ENCODE results near the gene SLC25A23. TPM values are rescaled to one million over a fixed set of nuclear protein-coding genes. Genes with fewer than 3 reads are reported as not detected.

SLC25A23 gene
- total and polyA plus RNA-seq, 2 donors, result 6.0 to 8.8 TPM

DNA sequence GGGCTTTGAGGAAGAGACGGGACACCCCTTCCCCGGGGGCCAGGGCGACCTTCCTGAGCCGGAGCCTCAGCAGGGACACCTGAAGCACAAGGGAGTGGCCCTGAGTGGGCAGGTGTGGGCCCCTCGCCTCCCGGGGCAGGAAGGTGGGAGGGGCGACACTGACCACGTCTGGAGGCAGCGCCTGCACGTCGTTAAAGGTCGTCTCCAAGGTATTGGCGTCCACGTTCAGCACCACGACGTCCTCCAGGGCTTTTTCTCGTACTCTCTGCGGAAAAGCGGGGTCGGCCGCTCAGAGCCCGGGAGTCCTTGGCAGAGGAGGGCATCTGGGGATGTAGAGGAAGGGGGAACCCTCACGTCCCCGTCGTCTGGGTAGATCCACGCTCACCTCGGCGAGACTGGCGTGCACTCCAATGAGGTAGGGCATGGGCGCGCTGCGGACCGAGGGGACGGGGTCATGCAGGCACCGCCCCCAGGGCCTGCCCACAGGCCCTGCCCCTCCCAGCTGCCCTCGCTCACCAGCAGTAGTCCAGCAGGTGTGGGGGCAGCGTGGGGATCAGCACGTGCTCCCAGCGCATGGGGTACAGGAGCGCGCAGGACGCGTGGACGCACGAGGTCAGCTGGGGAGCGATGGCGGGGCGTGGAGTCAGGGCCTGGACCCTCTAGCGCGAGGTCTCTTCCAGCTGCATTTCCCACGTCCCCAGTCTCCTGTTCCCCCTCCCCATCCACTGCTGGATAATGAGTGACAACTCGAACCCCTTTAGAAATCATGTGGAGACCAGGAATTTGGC lies 15.9 kb upstream of the SLC25A23 start:
- no peak overlapping the region for H3K4me3 ChIP-seq (ENCODE audit: low read length in 2 of 2)
- no peak for DNase-seq (ENCODE audit: low read depth in 6 of 9, low spot score in 9 of 9)
- peaks cover 36 to 44% of the 10 kb centered on the region in 2 donors for H3K36me3 ChIP-seq (ENCODE audit: control insufficient read depth in 2 of 2, insufficient read depth in 2 of 2, low read length in 1 of 2)
- H3K9me3 ChIP-seq (ENCODE audit: control insufficient read depth in 2 of 2, insufficient read depth in 1 of 2, low read length in 1 of 2), result peaks cover 0 to 6% of the 10 kb centered on the region in 2 donors
- peaks cover 0 to 19% of the 10 kb centered on the region in 2 donors for H3K4me1 ChIP-seq (ENCODE audit: control insufficient read depth in 2 of 2, insufficient read depth in 2 of 2, low read length in 2 of 2)
- no peak overlapping the region for H3K27ac ChIP-seq (ENCODE audit: low read depth in 1 of 2, low read length in 1 of 2)
- WGBS, result 95% methylated on average over 52 of the region's 52 CpGs
- peaks cover 0 to 2% of the 10 kb centered on the region in 2 donors for H3K27me3 ChIP-seq (ENCODE audit: control insufficient read depth in 2 of 2, insufficient read depth in 1 of 2, low read length in 1 of 2)

DNA sequence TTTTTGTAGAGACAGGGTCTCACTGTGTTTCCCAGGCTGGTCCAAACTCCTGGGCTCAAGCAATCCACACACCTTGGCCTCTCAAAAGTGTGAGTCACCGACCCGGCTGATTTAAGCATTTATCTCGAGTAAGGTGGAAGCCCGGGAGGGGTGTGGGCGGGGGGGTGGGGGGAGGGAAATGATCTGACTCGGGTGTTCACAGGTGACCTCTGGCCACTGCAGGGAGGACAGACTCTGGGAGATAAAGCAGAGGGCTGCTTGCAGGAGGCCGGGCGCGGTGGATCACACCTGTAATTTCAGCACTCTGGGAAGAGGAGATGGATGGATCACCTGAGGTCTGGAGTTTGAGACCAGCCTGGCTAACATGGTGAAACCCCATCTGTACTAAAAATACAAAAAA lies 14.1 kb upstream of the SLC25A23 start:
- no peak for DNase-seq (ENCODE audit: low read depth in 6 of 9, low spot score in 9 of 9)
- WGBS, result 91% methylated on average over 9 of the region's 9 CpGs

DNA sequence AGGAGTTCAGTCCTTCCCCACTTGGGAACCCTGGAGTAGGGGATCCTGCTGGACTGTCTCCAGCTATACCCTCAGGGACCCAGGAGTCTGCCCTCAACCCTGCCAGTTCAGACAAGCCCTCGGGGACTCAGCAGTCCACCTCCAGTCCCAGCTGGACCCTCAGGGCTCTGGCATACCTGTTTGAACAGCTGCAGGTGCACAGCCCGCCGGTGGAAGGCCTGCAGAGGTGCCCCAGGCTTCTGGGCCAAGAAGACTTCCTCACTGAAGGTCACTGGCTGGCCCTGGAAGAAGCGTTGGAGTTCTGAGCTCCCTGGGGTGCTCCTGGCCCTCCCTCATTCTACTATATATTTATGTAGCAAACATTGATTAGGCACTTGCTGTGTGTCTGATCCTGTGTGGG lies 13.1 kb upstream of the SLC25A23 start:
- no peak for DNase-seq (ENCODE audit: low read depth in 6 of 9, low spot score in 9 of 9)
- Histone ChIP-seq H3K4me3 (ENCODE audit: low read length in 2 of 2) (no peak overlapping the region), H3K27me3 (ENCODE audit: control insufficient read depth in 2 of 2, insufficient read depth in 1 of 2, low read length in 1 of 2) (peaks cover 0 to 2% of the 10 kb centered on the region in 2 donors), H3K4me1 (ENCODE audit: control insufficient read depth in 2 of 2, insufficient read depth in 2 of 2, low read length in 2 of 2) (no peaks in the 10 kb centered on the region), H3K27ac (ENCODE audit: low read depth in 1 of 2, low read length in 1 of 2) (no peak overlapping the region), H3K36me3 (ENCODE audit: control insufficient read depth in 2 of 2, insufficient read depth in 2 of 2, low read length in 1 of 2) (peaks cover 44% of the 10 kb centered on the region in 2 donors), H3K9me3 (ENCODE audit: control insufficient read depth in 2 of 2, insufficient read depth in 1 of 2, low read length in 1 of 2) (peaks cover 0 to 6% of the 10 kb centered on the region in 2 donors)
- 96% methylated on average over 4 of the region's 4 CpGs for WGBS

More for the DNA sequence above, 14.1 kb upstream of the SLC25A23 start:
- peaks cover 0 to under 1% of the 10 kb centered on the region in 2 donors for H3K4me1 ChIP-seq (ENCODE audit: control insufficient read depth in 2 of 2, insufficient read depth in 2 of 2, low read length in 2 of 2)
- H3K36me3 ChIP-seq (ENCODE audit: control insufficient read depth in 2 of 2, insufficient read depth in 2 of 2, low read length in 1 of 2), result peaks cover 44 to 47% of the 10 kb centered on the region in 2 donors
- H3K27me3 ChIP-seq (ENCODE audit: control insufficient read depth in 2 of 2, insufficient read depth in 1 of 2, low read length in 1 of 2), result peaks cover 0 to 2% of the 10 kb centered on the region in 2 donors
- H3K4me3 ChIP-seq (ENCODE audit: low read length in 2 of 2), result no peak overlapping the region
- no peak overlapping the region for H3K27ac ChIP-seq (ENCODE audit: low read depth in 1 of 2, low read length in 1 of 2)
- peaks cover 0 to 6% of the 10 kb centered on the region in 2 donors for H3K9me3 ChIP-seq (ENCODE audit: control insufficient read depth in 2 of 2, insufficient read depth in 1 of 2, low read length in 1 of 2)

DNA sequence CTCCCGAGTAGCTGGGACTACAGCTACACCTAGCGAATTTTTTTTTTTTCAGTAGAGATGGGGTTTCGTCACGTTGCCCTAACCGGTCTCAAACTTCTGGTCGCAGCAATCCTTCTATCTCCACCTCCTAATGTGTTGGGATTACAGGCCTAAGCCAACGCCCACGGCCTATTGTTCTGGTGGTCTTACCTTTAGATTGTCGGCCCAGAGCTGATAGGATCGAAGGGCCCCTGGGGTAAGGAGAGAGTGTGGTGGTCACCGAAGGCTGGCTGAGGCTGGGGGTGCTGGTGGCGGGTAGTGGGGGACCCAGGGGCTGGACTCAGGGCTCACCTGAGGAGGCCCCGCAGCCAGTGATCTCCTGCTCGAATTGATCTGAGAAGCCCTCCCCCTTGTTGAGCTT lies 11.5 kb upstream of the SLC25A23 start:
- Histone ChIP-seq H3K4me1 (ENCODE audit: control insufficient read depth in 2 of 2, insufficient read depth in 2 of 2, low read length in 2 of 2) (no peaks in the 10 kb centered on the region), H3K27ac (ENCODE audit: low read depth in 1 of 2, low read length in 1 of 2) (no peak overlapping the region), H3K9me3 (ENCODE audit: control insufficient read depth in 2 of 2, insufficient read depth in 1 of 2, low read length in 1 of 2) (no peaks in the 10 kb centered on the region), H3K27me3 (ENCODE audit: control insufficient read depth in 2 of 2, insufficient read depth in 1 of 2, low read length in 1 of 2) (peaks cover 0 to 1% of the 10 kb centered on the region in 2 donors), H3K36me3 (ENCODE audit: control insufficient read depth in 2 of 2, insufficient read depth in 2 of 2, low read length in 1 of 2) (peaks cover 32 to 37% of the 10 kb centered on the region in 2 donors), H3K4me3 (ENCODE audit: low read length in 2 of 2) (no peak overlapping the region)
- DNase-seq (ENCODE audit: low read depth in 6 of 9, low spot score in 9 of 9), result no peak
- WGBS, result 97% methylated on average over 14 of the region's 14 CpGs

DNA sequence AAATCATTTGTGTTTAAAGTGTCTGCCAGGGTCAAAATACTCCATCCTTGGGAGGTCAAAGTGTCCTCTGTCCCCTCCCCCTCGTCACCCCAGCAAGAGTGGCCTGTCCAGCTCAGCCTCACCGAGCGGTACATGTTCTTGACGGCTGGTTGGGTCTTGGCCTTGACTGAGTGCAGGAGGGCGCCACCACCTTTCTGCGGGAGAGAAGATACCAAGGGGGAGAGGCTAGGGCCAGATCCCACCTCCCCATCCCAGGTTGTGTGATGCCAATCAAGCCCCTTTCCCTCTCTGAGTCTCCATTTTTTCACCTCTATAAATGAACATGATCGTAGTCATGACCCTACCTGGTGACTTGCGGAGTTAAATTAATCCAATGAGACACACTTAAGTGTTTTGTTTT lies 10.6 kb upstream of the SLC25A23 start:
- Histone ChIP-seq H3K9me3 (ENCODE audit: control insufficient read depth in 2 of 2, insufficient read depth in 1 of 2, low read length in 1 of 2) (no peaks in the 10 kb centered on the region), H3K4me3 (ENCODE audit: low read length in 2 of 2) (no peak overlapping the region), H3K27ac (ENCODE audit: low read depth in 1 of 2, low read length in 1 of 2) (no peak overlapping the region), H3K4me1 (ENCODE audit: control insufficient read depth in 2 of 2, insufficient read depth in 2 of 2, low read length in 2 of 2) (no peaks in the 10 kb centered on the region), H3K36me3 (ENCODE audit: control insufficient read depth in 2 of 2, insufficient read depth in 2 of 2, low read length in 1 of 2) (peaks cover 23 to 28% of the 10 kb centered on the region in 2 donors), H3K27me3 (ENCODE audit: control insufficient read depth in 2 of 2, insufficient read depth in 1 of 2, low read length in 1 of 2) (peaks cover 0 to 8% of the 10 kb centered on the region in 2 donors)
- 96% methylated on average over 8 of the region's 8 CpGs for WGBS
- DNase-seq (ENCODE audit: low read depth in 6 of 9, low spot score in 9 of 9), result no peak

DNA sequence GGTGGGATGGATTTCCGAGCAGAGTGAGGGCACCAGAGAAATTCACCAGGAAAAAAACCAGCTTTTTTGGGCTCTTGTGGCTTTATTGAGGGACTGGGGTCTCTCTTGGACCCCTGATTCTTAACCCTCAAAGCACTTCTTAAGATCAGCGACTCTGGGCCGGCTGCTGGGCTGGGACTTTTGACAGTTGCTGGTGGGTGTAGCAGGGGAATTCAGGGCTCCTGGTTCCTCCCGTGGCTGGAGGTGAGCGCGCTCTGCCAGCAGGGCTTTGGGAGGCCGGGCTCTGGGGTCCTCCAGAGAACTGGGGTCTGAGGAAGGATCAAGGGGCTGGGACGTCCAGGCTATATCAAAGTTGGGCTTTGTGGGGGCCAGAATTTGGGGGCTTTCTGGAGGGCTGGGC lies 7.8 kb upstream of the SLC25A23 start:
- no peak overlapping the region for H3K4me3 ChIP-seq (ENCODE audit: low read length in 2 of 2)
- H3K36me3 ChIP-seq (ENCODE audit: control insufficient read depth in 2 of 2, insufficient read depth in 2 of 2, low read length in 1 of 2), result peaks cover 15 to 21% of the 10 kb centered on the region in 2 donors
- H3K4me1 ChIP-seq (ENCODE audit: control insufficient read depth in 2 of 2, insufficient read depth in 2 of 2, low read length in 2 of 2), result peaks cover 0 to 5% of the 10 kb centered on the region in 2 donors
- 95% methylated on average over 8 of the region's 8 CpGs for WGBS
- H3K27me3 ChIP-seq (ENCODE audit: control insufficient read depth in 2 of 2, insufficient read depth in 1 of 2, low read length in 1 of 2), result peaks cover 6 to 35% of the 10 kb centered on the region in 2 donors
- peaks cover 0 to 3% of the 10 kb centered on the region in 2 donors for H3K9me3 ChIP-seq (ENCODE audit: control insufficient read depth in 2 of 2, insufficient read depth in 1 of 2, low read length in 1 of 2)
- H3K27ac ChIP-seq (ENCODE audit: low read depth in 1 of 2, low read length in 1 of 2), result no peak overlapping the region
- DNase-seq (ENCODE audit: low read depth in 6 of 9, low spot score in 9 of 9), result no peak

DNA sequence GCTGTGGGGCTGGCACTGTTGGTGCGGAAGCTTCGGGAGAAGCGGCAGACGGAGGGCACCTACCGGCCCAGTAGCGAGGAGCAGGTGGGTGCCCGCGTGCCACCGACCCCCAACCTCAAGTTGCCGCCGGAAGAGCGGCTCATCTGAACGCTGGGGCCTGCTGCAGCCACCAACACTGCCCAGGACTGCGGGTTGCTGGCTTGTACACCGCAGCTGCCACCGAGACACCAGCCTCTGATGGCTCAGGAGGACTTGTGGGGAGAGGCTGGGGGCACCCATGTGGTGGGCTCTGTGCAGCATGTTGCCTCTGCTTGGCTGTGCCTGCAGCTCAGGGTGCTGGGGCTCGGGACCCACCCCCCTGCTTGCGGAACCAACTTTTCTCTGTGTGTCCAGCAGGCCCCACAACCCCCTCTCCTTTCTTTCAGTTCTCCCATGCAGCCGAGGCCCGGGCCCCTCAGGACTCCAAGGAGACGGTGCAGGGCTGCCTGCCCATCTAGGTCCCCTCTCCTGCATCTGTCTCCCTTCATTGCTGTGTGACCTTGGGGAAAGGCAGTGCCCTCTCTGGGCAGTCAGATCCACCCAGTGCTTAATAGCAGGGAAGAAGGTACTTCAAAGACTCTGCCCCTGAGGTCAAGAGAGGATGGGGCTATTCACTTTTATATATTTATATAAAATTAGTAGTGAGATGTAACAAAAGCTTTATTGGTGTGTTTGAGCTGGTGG lies 7.1 kb upstream of the SLC25A23 start:
- Histone ChIP-seq H3K9me3 (ENCODE audit: control insufficient read depth in 2 of 2, insufficient read depth in 1 of 2, low read length in 1 of 2) (peaks cover 0 to 3% of the 10 kb centered on the region in 2 donors), H3K4me3 (ENCODE audit: low read length in 2 of 2) (no peak overlapping the region), H3K27me3 (ENCODE audit: control insufficient read depth in 2 of 2, insufficient read depth in 1 of 2, low read length in 1 of 2) (peaks cover 6 to 38% of the 10 kb centered on the region in 2 donors), H3K4me1 (ENCODE audit: control insufficient read depth in 2 of 2, insufficient read depth in 2 of 2, low read length in 2 of 2) (peaks cover 0 to 5% of the 10 kb centered on the region in 2 donors), H3K27ac (ENCODE audit: low read depth in 1 of 2, low read length in 1 of 2) (no peak overlapping the region), H3K36me3 (ENCODE audit: control insufficient read depth in 2 of 2, insufficient read depth in 2 of 2, low read length in 1 of 2) (peaks cover 15 to 21% of the 10 kb centered on the region in 2 donors)
- DNase-seq (ENCODE audit: low read depth in 6 of 9, low spot score in 9 of 9), result no peak
- WGBS, result 91% methylated on average over 21 of the region's 21 CpGs

DNA sequence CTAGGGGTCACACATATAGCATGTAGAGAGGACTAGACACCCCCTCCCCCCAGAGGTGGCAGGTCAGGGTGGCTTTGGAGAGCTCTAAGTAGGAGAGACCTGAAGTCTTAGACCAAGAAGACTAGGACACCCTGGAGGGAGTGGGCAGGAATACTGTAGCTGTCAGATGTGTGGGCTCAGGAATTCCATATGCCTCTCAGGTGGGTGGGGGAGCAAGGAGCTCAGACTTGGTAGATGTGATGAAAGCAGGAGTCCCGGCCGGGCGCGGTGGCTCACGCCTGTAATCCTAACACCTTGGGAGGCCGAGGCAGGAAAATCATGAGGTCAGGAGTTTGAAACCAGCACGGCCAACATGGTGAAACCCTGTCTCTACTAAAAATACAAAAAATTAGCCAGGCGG lies 6.1 kb upstream of the SLC25A23 start:
- no peak overlapping the region for H3K4me3 ChIP-seq (ENCODE audit: low read length in 2 of 2)
- no peak for DNase-seq (ENCODE audit: low read depth in 6 of 9, low spot score in 9 of 9)
- H3K36me3 ChIP-seq (ENCODE audit: control insufficient read depth in 2 of 2, insufficient read depth in 2 of 2, low read length in 1 of 2), result peaks cover 8 to 17% of the 10 kb centered on the region in 2 donors
- WGBS, result 96% methylated on average over 8 of the region's 8 CpGs
- peaks cover 0 to 7% of the 10 kb centered on the region in 2 donors for H3K4me1 ChIP-seq (ENCODE audit: control insufficient read depth in 2 of 2, insufficient read depth in 2 of 2, low read length in 2 of 2)
- H3K27ac ChIP-seq (ENCODE audit: low read depth in 1 of 2, low read length in 1 of 2), result no peak overlapping the region
- peaks cover 0 to 3% of the 10 kb centered on the region in 2 donors for H3K9me3 ChIP-seq (ENCODE audit: control insufficient read depth in 2 of 2, insufficient read depth in 1 of 2, low read length in 1 of 2)
- peaks cover 6 to 38% of the 10 kb centered on the region in 2 donors for H3K27me3 ChIP-seq (ENCODE audit: control insufficient read depth in 2 of 2, insufficient read depth in 1 of 2, low read length in 1 of 2)

DNA sequence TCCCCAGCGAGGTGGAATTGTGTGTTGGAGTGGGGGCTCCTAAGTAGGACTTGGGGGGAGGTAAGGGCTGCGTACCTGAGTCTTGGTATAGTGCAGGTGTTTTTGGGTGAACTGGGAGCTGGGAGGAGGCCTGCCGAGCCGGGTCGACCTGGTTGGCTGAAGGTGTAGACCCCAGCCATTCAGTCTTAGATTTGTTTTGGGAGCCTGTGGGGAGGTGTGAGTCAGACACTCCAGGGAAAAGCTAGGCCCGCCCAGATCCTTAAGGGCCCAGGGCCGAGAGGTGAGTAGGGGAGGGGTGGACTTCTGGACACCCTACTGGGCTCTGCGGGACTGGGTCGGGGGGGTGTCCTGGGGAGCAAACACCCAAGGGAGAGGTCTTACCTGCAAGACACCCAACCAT lies 5.4 kb upstream of the SLC25A23 start:
- Histone ChIP-seq H3K27ac (ENCODE audit: low read depth in 1 of 2, low read length in 1 of 2) (no peak overlapping the region), H3K27me3 (ENCODE audit: control insufficient read depth in 2 of 2, insufficient read depth in 1 of 2, low read length in 1 of 2) (peaks cover 6 to 38% of the 10 kb centered on the region in 2 donors), H3K9me3 (ENCODE audit: control insufficient read depth in 2 of 2, insufficient read depth in 1 of 2, low read length in 1 of 2) (peaks cover 0 to 3% of the 10 kb centered on the region in 2 donors), H3K36me3 (ENCODE audit: control insufficient read depth in 2 of 2, insufficient read depth in 2 of 2, low read length in 1 of 2) (peaks cover 4 to 13% of the 10 kb centered on the region in 2 donors), H3K4me3 (ENCODE audit: low read length in 2 of 2) (no peak overlapping the region), H3K4me1 (ENCODE audit: control insufficient read depth in 2 of 2, insufficient read depth in 2 of 2, low read length in 2 of 2) (peaks cover 0 to 10% of the 10 kb centered on the region in 2 donors)
- WGBS, result 82% methylated on average over 9 of the region's 9 CpGs
- DNase-seq (ENCODE audit: low read depth in 6 of 9, low spot score in 9 of 9), result no peak
